Activated CD4-positive, alpha-beta T cell treated with anti-CD3 and anti-CD28 coated beads, Interleukin-2, Interleukin-4, amounts not matched to agents 100 ng/mL and 50 ng/mL, durations not matched to agents 16 hours and 8 hours (primary cell): Measurements from ENCODE around the gene PAX8.
A peak's percentile ranks its signal among the peaks of the same experiment; 100 is the strongest.

ENCODE experiments used
- DNase-seq: peaks from one replicate; pipeline ENCODE4 v3.0.0-alpha.2; 2020; ENCODE audit warnings: low spot score

PAX8 gene

DNA sequence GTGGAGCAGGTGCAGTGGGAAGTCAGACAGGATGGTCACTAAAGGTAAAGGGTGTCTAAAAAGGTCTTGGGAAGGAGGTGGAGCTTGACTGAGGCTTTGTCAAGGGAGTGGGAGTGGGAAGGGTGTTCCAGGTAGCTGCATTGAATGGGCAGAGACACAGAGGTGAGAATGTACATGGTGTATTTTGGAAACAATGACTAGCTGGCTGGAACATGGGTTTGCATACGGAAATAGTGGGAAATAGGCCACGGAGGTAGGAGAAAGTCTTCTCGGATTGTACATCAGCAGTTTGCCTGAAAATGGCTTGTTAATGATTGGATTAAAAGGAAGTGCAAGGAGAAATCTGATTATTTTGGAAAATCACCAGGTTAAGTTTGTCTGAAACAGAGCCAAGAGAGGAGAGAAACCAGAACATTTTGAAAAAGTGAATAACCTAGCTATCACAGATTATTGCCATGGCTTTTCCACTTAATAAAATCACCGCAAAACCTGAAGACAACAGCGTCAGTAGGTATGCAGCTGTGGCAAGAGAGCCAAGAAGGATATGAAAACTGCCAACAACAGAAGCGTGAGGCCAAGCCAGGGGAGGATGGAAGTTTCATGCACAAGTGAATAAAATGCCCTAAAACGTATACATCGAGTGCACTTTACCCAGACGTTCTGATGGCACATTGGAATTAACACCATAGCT, 13.9 kb downstream of the PAX8 start:
- DNase-seq: no peak

DNA sequence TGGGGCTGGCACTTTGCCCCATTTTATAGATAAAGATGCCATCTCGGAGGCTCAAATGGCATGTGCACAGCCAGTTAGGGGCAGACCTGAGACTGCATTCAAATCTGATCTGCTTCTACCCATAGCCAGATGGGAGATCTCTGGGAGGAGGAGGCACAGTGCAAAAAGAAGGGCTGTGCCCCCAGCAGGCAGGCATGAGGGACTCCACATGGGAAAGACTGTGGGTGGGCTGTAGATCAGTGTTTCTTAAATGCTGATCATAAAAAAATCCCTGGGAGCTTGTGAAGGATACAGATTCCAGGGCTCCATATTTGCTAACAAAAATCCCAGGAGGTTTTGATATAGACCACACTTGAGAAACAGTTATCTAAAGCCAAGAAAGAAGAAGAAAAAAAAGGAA, 15.2 kb downstream of the PAX8 start:
- DNase-seq: no peak

DNA sequence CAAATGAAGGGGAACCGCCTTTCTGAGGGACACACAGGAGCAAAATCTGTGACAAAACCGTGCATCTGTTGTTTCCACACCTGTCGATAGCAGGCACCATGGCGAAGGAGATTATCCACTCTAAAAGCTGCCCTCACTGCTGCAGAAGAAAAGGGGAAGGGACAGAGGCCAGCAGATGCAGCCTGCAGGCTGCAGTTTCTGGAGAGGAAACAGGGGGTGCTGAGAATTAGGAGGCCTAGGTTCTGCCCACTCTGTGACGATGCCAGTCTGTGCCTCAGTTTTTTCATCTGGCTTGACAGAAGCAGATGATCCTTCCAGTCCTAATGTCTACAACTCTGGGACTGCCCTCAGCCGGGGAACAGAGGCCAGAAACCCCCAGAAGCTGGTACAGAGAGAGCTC, 17.7 kb downstream of the PAX8 start:
- DNase-seq: no peak

DNA sequence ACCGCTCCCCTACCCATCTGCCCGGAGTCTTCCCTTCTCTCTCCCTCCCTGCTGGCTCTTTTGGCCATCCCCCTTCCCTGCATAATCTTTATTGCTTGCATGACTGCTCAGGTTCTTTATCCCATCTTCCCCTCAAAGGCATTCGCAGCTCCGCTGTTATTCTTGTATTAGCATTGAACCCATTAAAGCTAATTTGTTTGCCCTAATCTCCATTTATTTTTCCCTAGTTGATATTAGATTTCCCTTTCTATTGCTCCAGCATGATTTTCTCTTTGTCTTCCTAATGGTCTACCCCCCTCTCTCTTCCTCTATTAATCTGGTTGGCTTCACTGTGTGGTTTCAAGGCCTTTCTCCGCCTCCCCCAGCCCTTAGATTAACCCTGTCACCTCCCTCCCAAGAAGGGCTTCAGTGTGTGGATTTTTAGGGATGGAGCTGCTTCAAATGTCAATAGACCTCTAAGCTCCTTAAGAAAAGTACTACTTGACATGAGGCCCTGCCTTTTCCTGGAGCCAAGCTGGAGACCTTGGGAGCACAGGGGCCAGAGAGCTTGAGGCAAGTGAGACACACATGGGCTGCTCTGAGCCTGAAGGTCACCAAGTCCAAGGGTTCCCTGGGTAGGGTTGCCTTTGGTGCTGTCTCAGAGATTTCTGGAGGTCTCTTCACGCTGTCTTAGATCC, 20.1 kb downstream of the PAX8 start:
- no peak for DNase-seq

DNA sequence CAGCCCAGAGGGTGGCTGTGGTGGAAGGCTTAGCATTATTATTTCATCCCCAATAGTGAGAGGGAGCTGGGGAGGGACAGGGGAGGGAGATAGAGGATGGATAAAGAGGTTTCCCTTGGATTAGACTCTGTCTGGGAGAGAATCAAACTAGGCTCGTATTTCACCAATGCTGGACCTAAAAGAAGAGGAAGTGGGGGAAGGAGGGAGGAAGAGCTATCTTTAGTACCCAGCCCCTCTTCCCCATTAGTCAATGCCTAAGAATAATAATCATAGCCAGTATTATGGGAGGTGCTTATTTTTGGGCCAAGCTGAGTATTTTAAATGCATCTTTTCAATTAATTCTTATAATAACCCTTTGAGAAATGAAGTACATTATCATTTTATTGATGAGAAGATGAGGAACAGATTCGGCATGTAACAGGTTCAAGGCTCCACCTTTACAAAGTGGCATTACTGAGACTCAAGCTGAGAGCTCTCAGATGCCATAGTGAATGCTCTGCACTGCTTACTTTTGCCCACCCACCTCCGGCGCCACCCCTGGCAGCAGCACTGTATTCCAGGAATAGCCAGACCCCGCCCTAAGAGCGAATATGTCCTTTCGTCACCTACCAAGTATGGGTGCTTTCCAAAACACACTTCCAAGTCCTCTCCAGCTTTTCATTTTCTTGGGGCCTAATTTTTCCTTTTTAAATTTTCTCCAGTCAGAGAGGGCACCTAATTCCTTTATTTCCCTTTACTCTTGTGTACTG, 21.0 kb downstream of the PAX8 start:
- DNase-seq: no peak

DNA sequence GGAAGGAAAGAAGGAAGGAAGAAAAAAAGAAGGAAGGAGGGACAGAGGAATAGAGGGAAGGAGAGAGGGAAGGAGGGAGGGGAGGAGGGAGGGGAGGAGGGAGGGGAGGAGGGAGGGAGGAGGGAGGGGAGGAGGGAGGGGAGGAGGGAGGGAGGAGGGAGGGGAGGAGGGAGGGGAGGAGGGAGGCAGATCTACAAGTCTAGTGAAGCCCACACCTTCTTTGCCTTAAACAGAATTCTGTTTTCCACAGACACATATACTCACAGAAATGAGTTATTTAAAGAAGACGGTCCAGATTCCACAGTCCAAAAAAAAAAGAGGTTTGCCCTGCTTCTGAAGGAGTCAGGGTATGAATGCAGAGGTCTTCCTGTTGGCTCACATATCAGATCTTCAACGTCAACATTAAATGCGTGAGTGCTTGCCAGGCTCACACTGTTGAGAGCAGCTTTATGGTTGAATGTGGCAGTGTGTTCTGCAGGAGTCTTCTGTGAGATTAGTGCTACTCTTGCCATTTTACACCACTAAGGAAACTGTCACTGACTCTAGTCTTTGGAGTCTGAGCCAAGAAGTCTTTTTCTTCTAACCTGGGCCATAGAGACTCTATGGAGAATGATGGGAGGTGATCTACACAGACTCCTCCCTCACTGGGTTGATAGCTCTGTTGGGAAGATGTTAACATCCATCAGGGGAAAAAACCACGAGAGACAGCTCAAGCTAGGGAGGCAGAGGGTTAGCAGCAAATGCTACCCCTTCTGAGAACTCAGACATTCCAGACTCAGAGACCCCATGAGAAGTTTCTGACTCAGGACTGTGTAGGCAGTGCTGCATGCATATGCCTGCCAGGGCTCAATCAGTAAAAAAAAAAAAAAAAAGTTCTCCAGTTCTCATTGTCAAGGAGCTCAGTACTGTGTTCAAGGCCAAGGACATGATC, 23.3 kb downstream of the PAX8 start:
- no peak for DNase-seq

DNA sequence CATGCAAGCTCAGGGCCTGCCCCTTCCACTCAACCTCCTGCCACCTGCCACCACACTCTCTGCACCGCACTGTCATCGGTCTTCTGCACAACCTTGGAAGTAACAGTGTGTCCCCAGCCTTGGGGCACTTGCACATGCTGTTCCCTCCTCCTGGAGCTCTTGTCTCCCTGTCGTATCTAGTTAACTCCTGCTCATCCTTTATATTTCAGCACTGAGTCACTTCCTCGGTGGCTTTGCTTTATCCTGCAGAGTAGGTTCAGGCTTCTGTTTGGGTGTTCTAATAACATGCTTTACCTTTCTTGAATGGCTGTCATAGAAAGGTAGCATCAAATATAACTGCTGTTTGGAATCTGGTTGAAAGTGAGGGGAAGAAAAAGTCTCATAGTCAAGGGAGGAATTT, 25.3 kb downstream of the PAX8 start:
- no peak for DNase-seq

DNA sequence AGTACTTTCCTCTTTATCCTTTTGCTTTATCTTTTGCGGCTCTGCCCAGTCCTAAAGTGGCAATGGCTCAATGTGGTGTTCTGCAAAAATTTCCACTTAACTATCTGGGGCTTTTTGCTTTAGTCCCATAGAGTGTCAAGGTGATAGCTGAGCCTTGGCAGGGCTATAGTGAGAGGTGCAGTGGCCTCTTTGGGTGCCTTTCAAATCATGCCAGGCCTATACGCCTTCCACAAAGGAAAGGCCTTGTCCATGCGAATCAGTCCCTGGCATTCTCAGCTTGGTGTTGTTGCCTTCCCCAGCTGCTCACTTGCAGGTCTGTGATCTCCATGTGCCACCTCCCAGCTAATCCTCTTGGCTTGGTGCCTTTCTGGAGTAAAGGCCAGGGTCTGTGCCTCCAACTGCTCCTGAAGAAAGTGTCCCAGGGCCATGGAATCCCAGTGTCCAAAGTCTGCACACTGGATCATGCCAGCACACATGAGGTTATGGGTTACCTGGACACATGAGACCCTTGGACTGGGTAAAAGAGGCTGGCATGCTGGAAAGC, 26.6 kb downstream of the PAX8 start:
- no peak for DNase-seq

DNA sequence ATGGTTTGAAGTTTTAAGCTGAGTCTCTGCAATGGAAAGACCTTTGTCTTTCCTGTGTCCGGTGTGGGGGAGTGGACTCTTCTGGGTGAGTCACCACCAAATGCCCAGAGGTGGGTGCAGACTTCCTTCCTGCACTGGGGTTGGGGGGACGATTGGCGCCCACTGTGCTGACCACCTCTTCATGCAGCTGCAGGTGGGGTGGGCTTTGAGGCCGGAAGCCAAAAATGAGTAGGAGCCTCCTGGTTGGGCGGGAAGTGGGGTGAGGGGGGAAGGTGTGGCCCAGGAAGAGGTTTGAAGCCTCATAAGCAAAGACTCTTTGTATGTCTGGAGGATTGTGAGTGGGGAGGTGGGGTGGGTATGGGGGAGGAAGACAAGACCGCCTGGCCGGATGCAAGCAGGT, 27.6 kb downstream of the PAX8 start:
- peak; percentile 39 for DNase-seq

DNA sequence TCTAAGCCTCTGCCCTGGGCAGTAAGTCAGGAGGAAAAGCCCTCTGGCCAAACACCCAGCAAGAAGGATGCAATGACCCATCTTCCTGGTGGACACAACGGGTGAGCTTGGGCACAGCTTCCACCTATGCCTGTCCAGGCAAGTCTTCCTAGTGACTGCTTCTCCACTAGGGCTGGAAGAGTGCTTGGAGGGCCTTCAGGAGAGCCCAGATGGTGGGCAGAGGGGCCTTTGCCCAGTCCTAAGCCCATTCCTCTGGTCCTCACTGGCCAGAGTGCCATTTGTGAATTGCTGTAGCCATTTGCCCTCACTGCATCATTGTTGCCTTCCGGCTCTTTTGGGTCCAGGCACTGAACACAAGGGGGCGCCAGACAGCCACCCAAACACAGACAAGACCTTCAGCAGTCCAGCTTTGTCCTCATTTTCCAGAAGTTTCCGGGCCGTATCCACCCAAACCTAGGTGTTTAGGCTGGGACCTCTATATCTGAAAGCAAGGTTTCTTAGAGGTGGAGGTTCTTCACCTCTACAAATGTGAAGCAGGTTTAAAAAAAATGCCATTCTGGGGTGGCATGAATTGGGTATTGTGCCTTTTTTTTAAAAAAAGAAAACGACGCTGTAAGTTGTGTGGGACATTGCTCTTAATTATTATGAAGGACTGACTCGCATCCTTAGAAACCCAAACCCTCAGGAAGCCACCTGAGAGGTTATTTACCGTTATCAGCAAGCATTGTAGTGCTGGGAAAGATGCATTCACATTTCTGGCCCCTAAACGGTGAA, 29.5 kb downstream of the PAX8 start:
- DNase-seq: peak; percentile 83

DNA sequence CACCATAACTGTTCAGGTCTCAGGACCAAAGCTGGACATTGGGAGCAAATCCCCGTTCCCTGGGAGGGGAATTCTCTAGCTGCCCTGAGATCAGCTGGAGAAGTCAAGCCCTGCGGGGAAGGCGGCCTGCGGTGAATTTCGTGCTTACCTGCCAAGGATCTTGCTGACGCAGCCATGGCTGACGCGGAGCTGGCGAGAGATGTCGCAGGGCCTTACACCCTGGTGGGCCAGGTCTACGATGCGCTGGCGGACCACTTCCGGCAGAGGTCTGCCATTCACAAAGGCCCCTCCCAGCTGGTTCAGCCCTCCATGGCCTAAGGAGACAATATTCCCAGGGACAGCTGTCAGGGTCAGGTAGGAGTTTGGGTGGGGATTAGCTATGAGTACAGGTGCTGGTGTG, 32.1 kb downstream of the PAX8 start:
- no peak for DNase-seq

DNA sequence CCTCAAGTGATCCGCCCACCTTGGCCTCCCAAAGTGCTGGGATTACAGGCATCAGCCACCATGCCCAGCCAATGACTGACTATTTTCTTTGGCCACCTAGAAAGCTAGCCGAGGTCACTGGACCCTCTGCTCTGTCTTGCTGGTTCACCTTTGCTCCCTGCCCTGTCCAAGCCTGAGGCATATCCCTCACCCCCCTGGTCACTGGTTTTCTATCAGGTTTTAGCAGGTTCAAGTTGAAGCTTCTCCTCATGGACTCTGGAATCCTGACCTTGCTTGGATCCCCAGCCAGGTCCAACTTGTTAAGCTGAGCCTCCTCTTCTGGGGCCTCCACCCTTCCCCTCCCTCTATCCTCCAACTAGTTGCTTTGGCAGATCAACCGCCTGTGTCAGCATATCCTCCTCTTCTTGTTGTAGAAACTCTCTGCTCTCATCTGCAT, 33.4 kb downstream of the PAX8 start:
- no peak for DNase-seq

DNA sequence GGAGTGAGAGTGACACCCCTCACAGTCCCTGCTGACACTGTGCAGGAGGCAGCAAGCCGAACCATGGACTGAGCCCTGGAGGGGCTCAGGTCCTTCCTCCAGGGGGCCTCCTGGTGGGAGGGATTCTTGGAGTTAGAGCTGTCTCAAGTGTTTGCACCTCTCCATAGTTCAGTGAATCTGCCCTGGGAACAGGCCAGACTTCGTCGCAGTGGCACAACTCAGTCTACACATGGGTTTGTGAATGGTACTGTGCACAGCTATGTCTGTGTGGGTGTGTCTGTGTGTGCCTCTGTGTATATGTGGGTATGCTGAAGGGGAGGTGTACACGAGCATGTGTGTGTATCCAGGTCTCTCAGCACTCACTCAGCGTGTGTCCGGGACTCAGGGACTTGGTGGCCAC, 36.4 kb downstream of the PAX8 start:
- no peak for DNase-seq

DNA sequence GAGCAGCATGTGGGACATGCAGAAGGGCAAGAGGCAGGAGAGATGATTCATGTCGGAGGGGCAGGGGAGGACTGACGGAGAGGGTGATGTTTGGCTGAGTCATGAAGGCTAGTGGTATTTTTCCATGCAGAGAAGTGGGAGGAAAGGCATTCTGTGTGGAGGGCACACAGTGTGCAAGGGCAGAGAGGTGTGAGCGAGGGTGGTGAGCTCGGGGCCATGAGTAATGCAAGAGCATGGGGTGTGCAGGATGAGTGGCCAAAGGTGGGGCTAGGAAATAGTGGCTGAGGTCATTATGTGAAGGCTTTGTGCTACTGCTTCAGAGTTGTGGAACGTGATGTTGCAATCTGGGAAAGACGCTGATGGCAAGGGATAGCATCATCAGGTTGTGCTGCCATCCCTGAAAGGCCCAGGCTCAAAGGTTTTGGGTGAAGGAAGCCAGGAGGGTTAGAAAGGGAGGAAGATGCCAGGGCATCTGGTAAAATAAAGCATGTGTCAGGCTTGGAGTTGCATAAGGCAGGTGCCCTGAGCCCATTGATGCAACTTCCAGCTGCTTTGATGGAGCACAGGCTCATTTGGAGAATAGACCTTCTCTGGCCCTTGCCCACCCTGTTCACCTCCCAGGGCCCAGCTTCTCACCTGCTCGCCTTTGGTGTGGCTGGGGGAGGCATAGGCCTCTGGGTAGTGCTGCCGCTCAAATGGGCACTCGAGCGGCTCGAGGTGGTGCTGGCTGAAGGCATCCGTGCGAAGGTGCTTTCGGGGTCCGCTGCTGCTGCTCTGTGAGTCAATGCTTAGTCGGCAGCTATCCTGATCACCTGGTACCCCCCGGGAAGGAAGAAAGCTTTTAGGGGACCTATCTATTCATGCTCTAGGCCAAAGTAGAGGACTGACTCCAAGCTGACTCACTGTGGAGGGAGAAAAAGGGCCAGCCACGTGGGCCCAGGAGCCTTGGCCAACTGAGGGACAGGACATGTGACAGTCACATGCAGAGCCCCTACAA, 37.5 kb downstream of the PAX8 start:
- peak; percentile 28 for DNase-seq

DNA sequence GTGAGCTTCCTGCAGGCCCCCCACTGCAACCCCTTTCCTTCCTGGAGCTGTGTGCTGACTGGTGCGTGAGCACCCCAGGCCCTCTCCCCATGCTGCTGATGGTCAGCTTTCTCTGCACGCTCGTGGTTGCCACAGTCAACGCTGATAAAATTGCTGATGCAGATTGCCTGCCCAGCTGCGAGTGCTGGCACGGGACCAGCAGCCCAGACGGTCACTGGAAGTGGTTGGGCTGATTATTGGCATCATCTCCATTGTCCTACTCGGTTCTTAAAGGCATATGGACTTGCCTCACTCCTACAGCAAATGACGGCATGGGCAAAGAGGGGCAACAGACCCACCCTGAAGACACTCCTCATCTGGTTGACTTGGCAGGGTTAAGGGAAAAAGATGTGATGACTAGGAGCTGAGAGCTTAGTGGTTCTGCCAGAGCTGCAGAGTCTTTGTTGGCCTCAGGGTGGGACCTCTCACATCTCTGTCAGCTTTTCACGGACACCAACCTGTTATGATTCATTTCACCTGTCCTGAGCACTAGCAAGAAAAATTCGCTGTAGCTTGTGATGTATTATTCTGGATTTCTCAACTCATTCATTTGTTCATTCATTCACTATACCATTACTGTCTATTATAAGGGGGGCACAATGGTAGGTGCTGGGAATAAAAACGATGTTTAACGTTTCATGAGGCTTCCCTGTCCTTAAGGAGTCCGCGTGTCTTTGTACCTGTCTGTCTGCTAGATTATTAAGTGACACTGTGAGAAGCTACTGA, 38.4 kb downstream of the PAX8 start:
- no peak for DNase-seq

DNA sequence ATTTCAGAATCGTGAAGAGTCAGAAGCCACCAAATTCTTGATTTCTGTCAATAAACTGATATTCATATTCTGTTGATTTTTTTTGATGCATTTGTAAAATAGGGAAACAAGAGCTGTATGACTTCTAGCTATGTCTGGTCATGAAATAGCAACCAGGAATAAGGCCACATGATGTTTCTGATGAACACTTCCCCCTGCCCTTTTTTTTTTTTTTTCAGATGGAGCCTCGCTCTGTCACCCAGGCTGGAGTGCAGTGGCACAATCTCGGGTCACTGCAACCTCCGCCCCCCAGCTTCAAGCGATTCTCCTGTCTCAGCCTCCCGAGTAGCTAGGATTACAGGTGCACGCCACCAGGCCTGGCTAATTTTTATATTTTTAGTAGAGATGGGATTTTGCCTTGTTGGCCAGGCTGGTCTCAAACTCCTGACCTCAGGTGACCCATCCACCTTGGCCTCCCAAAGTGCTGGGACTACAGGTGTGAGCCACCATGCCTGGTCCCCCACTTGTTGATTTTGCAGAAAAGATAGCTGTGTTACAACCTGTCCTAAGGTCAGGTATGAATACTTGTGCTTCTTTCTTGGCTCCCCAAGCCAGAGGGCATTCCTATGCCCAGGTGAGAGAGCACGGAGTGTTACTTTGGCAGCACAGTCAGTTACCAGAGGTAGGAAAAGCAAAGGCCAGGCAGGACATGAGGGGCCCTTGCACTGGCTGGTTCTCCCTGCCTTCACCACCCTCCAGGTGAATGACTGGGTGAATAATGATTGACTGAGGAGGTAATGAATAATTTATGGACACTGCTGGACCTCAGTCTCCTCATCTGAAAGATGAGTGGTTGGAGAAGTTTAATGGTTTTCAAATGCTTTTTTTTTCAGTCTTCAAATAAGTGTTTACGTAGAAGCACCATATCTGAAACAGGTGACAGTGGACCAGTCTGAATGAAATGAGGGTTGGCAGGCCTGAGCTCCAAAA, 39.6 kb downstream of the PAX8 start:
- no peak for DNase-seq

DNA sequence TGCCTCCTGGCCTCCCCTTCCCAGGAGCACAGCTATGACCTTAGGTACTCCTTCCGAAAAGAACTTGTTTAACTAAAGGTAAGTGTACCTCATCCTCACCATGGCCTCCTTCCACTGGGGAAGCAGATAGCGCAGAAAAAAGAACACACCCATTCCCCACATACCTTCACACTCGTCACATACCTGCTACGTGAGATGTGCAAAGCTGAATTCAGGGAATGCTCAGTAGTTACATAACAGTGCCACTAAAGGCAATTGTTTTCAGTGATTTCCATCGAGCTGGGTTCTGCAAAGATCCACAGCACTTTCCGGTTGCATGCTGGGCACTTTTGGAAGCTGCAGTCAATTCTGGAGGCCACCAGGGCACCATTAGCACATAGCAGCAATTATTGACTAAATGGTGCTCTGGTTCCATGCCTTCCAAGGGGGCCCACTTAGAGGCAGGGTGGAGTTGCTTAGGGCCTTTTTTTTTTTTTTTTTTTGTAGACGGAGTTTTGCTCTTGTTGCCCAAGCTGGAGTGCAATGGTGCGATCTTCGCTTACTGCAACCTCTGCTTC, 41.0 kb downstream of the PAX8 start:
- DNase-seq: no peak
